HEK293 (cell line): ENCODE measurements around the gene AGO3.

ENCODE experiments used
- BCL11A ChIP-seq: fragments of 450-650 bp; formaldehyde crosslinking; IDR thresholded peaks from 2 replicates; pipeline ENCODE4 v1.5.1; 2016; ENCODE audit warnings: low read depth, missing biosample characterization, missing genetic modification characterization
- CTCF ChIP-seq: fragments of 450-650 bp; formaldehyde crosslinking; IDR thresholded peaks from 2 replicates; pipeline ENCODE4 v1.5.1; 2016; ENCODE audit warnings: missing biosample characterization, missing genetic modification characterization
- PATZ1 ChIP-seq: fragments of 450-650 bp; formaldehyde crosslinking; IDR thresholded peaks from 2 replicates; pipeline ENCODE4 v1.5.1; 2016; ENCODE audit warnings: missing biosample characterization, missing genetic modification characterization
- YY1 ChIP-seq: fragments of 450-650 bp; formaldehyde crosslinking; IDR thresholded peaks from 2 replicates; pipeline ENCODE4 v1.5.1; 2018; ENCODE audit warnings: missing biosample characterization, missing genetic modification characterization
- ZBTB20 ChIP-seq: fragments of 450-650 bp; formaldehyde crosslinking; IDR thresholded peaks from 2 replicates; pipeline ENCODE4 v1.5.1; 2016; ENCODE audit warnings: missing biosample characterization, missing genetic modification characterization
- ZBTB44 ChIP-seq: fragments of 450-650 bp; IDR thresholded peaks from 2 replicates; pipeline ENCODE4 v1.5.1; 2018; ENCODE audit warnings: missing biosample characterization, mild to moderate bottlenecking, missing genetic modification characterization
- ZNF148 ChIP-seq: fragments of 450-650 bp; formaldehyde crosslinking; IDR thresholded peaks from 2 replicates; pipeline ENCODE4 v1.5.0; 2017; ENCODE audit warnings: missing biosample characterization, missing genetic modification characterization, borderline replicate concordance
- ZNF175 ChIP-seq: fragments of 450-650 bp; formaldehyde crosslinking; IDR thresholded peaks from 2 replicates; pipeline ENCODE4 v1.5.1; 2016; ENCODE audit warnings: missing biosample characterization, missing genetic modification characterization
- ZNF24 ChIP-seq: fragments of 450-650 bp; formaldehyde crosslinking; IDR thresholded peaks from 2 replicates; pipeline ENCODE4 v1.5.1; 2016; ENCODE audit warnings: missing biosample characterization, missing genetic modification characterization
- ZNF560 ChIP-seq: fragments of 450-650 bp; formaldehyde crosslinking; IDR thresholded peaks from 2 replicates; pipeline ENCODE4 v1.5.1; 2017; ENCODE audit warnings: missing biosample characterization, missing genetic modification characterization, borderline replicate concordance
- ZNF747 ChIP-seq: fragments of 450-650 bp; formaldehyde crosslinking; IDR thresholded peaks from 2 replicates; pipeline ENCODE4 v1.5.1; 2016; ENCODE audit warnings: missing biosample characterization, missing genetic modification characterization
- ZSCAN5A ChIP-seq: fragments of 450-650 bp; formaldehyde crosslinking; IDR thresholded peaks from 2 replicates; pipeline ENCODE4 v1.5.1; 2016; ENCODE audit warnings: missing biosample characterization, missing genetic modification characterization
- ZXDB ChIP-seq: fragments of 450-650 bp; formaldehyde crosslinking; IDR thresholded peaks from 2 replicates; pipeline ENCODE4 v1.5.1; 2016; ENCODE audit warnings: missing biosample characterization, missing genetic modification characterization

- no peak for TF ChIP-seq CTCF (tag by site-specific recombination)
- TF ChIP-seq ZNF24, result no peak
- TF ChIP-seq PATZ1 (tag by site-specific recombination), result no peak
- no peak for TF ChIP-seq ZNF148
- no peak for TF ChIP-seq ZBTB20 (tag by site-specific recombination)
- TF ChIP-seq BCL11A, result no peak
- no peak for TF ChIP-seq ZSCAN5A
- no peak for TF ChIP-seq ZBTB44 (tag by site-specific recombination)
- no peak for TF ChIP-seq ZNF747 (tag by site-specific recombination)
- no peak for TF ChIP-seq ZNF560 (tag by site-specific recombination)
- no peak for TF ChIP-seq ZXDB
- TF ChIP-seq YY1 (tag by site-specific recombination), result no peak
- no peak for TF ChIP-seq ZNF175 (tag by site-specific recombination)
These were observed 181.9 kb downstream of the AGO3 start for GRCh38 chr1:36112823-36113222.
